ENCODE measurements around the gene BRF1.

The BRF1 gene

GRCh38 chr14:105256292-105256960, 44.4 kb downstream of the BRF1 start:
- Mint-ChIP-seq H3K4me3 (no peak overlapping the region), H3K36me3 (ENCODE audit: low read depth) (no peaks in the 10 kb centered on the region), H3K4me1 (peaks cover 11% of the 10 kb centered on the region), H3K9me3 (no peaks in the 10 kb centered on the region), H3K27ac (no peak overlapping the region), H3K27me3 (ENCODE audit: low read depth, poor library complexity) (no peaks in the 10 kb centered on the region)
- DNase-seq, result no peak
- TF ChIP-seq, protein P1, sequence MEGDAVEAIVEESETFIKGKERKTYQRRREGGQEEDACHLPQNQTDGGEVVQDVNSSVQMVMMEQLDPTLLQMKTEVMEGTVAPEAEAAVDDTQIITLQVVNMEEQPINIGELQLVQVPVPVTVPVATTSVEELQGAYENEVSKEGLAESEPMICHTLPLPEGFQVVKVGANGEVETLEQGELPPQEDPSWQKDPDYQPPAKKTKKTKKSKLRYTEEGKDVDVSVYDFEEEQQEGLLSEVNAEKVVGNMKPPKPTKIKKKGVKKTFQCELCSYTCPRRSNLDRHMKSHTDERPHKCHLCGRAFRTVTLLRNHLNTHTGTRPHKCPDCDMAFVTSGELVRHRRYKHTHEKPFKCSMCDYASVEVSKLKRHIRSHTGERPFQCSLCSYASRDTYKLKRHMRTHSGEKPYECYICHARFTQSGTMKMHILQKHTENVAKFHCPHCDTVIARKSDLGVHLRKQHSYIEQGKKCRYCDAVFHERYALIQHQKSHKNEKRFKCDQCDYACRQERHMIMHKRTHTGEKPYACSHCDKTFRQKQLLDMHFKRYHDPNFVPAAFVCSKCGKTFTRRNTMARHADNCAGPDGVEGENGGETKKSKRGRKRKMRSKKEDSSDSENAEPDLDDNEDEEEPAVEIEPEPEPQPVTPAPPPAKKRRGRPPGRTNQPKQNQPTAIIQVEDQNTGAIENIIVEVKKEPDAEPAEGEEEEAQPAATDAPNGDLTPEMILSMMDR (IDR thresholded peaks at IDR 0.05), result no peak

- peaks cover 8% of the 10 kb centered on the region for H3K4me1 Mint-ChIP-seq
- no peak overlapping the region for H3K4me3 Mint-ChIP-seq
- H3K27ac Mint-ChIP-seq, result no peak overlapping the region
- H3K27me3 Mint-ChIP-seq (ENCODE audit: low read depth, poor library complexity), result peaks cover under 1% of the 10 kb centered on the region
- peaks cover 10% of the 10 kb centered on the region for H3K36me3 Mint-ChIP-seq (ENCODE audit: low read depth)
- H3K9me3 Mint-ChIP-seq, result no peaks in the 10 kb centered on the region
- TF ChIP-seq, protein P1 (IDR thresholded peaks at IDR 0.05), result no peak
- no peak for DNase-seq
These were observed 45.7 kb downstream of the BRF1 start for GRCh38 chr14:105255021-105255507.

DNA sequence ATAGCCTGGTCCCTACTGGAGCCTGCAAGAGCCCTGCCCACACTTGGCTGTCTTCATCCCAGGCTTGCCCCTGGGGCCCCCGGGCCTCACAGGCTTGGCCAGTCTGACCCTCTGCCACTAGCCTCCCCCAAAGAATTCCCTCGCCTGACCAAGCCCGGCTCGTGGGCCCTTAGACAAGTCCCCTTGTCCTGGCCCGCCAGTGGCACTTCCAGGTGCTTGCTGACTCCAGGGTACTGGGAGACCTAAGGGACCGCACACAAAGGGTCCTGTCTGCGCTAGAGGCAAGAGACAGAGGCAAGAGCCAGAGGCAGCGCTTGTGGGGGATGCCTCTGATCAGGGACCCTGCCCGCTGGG, 47.5 kb downstream of the BRF1 start:
- no peak for DNase-seq
- Mint-ChIP-seq H3K4me1 (peaks cover 17% of the 10 kb centered on the region), H3K36me3 (ENCODE audit: low read depth) (peaks cover 18% of the 10 kb centered on the region), H3K27me3 (ENCODE audit: low read depth, poor library complexity) (peaks cover 3% of the 10 kb centered on the region), H3K9me3 (no peaks in the 10 kb centered on the region), H3K4me3 (no peak overlapping the region), H3K27ac (no peak overlapping the region)
- TF ChIP-seq, protein P1 (IDR thresholded peaks at IDR 0.05), result no peak

DNA sequence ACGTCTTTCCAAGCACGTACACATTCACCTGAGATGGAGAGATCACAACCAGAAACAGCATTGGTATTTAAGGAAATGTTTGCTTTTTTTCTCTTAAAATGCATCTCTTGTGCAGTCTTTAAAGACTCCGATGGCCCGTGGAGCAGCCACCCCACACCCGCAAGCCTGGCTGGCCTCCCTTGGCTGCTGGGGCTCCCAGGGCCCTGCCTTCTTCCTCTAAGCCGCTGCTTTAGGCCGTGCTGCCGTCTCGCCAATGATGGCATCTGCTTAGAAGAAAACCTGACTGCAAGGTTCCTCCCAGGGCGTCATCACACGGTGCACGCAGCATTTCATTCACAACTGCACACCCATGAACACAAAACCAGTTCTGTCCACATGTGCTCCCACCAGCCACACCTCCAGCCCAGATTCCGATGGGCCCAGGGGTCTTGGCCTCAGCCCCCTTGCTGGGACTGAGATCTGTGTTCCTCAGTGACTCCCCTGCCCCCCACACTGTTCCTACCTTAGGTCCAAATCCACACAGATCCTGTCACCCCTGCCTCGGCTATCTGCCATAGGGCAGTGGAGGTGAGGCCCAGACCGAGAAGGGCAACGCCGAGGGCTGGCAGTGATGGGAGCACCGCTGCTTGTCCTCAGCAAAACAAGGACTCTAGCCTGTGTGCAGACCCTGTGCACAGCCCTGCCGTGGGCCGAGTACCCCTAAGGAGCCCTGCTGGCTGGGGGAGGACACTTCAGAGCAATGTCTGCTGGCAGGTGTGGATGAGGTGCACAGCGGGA, 48.1 kb downstream of the BRF1 start:
- DNase-seq, result no peak

DNA sequence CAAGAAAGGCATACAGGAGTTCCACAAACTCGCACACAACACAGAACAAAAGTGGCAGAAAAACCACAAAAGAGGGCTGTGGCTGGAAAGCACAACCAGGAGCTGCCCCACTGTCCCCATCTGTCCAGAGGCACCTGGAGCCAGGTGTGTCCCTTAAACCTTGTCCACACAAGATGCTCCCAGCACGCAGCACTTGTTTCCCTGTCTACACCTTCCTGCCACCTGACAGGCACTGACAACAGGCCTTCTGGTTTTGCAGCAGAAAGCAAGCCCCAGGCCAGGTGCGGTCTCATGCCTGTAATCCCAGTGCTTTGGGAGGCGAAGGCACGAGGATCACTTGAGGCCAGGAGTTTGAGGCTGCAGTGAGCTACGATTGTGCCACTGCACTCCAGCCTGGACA, 48.9 kb downstream of the BRF1 start:
- TF ChIP-seq, protein P1 (IDR thresholded peaks at IDR 0.05), result no peak
- Mint-ChIP-seq H3K36me3 (ENCODE audit: low read depth) (peaks cover 22% of the 10 kb centered on the region), H3K27me3 (ENCODE audit: low read depth, poor library complexity) (peaks cover 6% of the 10 kb centered on the region), H3K27ac (no peak overlapping the region), H3K4me1 (peaks cover 19% of the 10 kb centered on the region), H3K9me3 (no peaks in the 10 kb centered on the region), H3K4me3 (no peak overlapping the region)
- DNase-seq, result no peak

More for the DNA sequence above, 48.1 kb downstream of the BRF1 start:
- TF ChIP-seq, protein P1 (IDR thresholded peaks at IDR 0.05), result no peak
- Mint-ChIP-seq H3K27ac (no peak overlapping the region), H3K4me1 (peaks cover 17% of the 10 kb centered on the region), H3K4me3 (no peak overlapping the region), H3K36me3 (ENCODE audit: low read depth) (peaks cover 18% of the 10 kb centered on the region), H3K27me3 (ENCODE audit: low read depth, poor library complexity) (peaks cover 3% of the 10 kb centered on the region), H3K9me3 (no peaks in the 10 kb centered on the region)

Measured in nephron progenitor cell (in vitro differentiated cells).